SK-N-SH treated with all-trans-retinoic acid at 6 μM for 48 hours (cell line): Measurements from ENCODE around the gene AMPH.

Experiments used
- ATAC-seq: fragments of 200-7000 bp; cut with Tn5 transposase; 3 replicates; pipeline ENCODE4 v1.9.1; 2020; ENCODE audit warnings: mild to moderate bottlenecking, moderate library complexity
- ARNTL ChIP-seq: fragments of 450-650 bp; formaldehyde crosslinking; IDR thresholded peaks from 2 replicates; pipeline ENCODE4 v1.5.0; 2020; ENCODE audit warnings: low read depth, mild to moderate bottlenecking, moderate library complexity, borderline replicate concordance
- BACH2 ChIP-seq: fragments of 250-450 bp; sonication (Bioruptor Pico); IDR thresholded peaks from 2 replicates; pipeline ENCODE4 v1.9.0; 2021; ENCODE audit warnings: mild to moderate bottlenecking, borderline replicate concordance
- CREB5 ChIP-seq: fragments of 250-450 bp; sonication (Bioruptor Pico); IDR thresholded peaks from 2 replicates; pipeline ENCODE4 v1.5.1; 2020; ENCODE audit warnings: low read depth, mild to moderate bottlenecking, moderate library complexity
- CSDC2 ChIP-seq: fragments of 250-450 bp; sonication (Bioruptor Pico); IDR thresholded peaks from 2 replicates; pipeline ENCODE4 v1.5.0; 2020; ENCODE audit warnings: mild to moderate bottlenecking, moderate library complexity
- CSRNP3 ChIP-seq: fragments of 250-450 bp; sonication (Bioruptor Pico); IDR thresholded peaks from 2 replicates; pipeline ENCODE4 v1.5.1; 2021; ENCODE audit warnings: mild to moderate bottlenecking, moderate library complexity
- ESRRG ChIP-seq: fragments of 250-450 bp; sonication (Bioruptor Pico); IDR thresholded peaks from 2 replicates; pipeline ENCODE4 v1.6.1; 2021; ENCODE audit warnings: mild to moderate bottlenecking
- GLIS3 ChIP-seq: fragments of 250-450 bp; sonication (Bioruptor Pico); IDR thresholded peaks from 2 replicates; pipeline ENCODE4 v1.5.0; 2020; ENCODE audit warnings: mild to moderate bottlenecking, moderate library complexity
- ISL1 ChIP-seq: fragments of 250-450 bp; sonication (Bioruptor Pico); IDR thresholded peaks from 2 replicates; pipeline ENCODE4 v2.1.2; 2022; ENCODE audit warnings: mild to moderate bottlenecking, moderate library complexity
- OSR1 ChIP-seq: fragments of 250-450 bp; sonication (Bioruptor Pico); IDR thresholded peaks from 2 replicates; pipeline ENCODE4 v1.8.0; 2022; ENCODE audit warnings: moderate library complexity, mild to moderate bottlenecking, inconsistent platforms
- POU6F1 ChIP-seq: fragments of 250-450 bp; sonication (Bioruptor Pico); IDR thresholded peaks from 2 replicates; pipeline ENCODE4 v1.8.0; 2021; ENCODE audit warnings: low read depth, mild to moderate bottlenecking, moderate library complexity, borderline replicate concordance
- PPARA ChIP-seq: fragments of 250-450 bp; sonication (Bioruptor Pico); IDR thresholded peaks from 2 replicates; pipeline ENCODE4 v1.5.0; 2020; ENCODE audit warnings: mild to moderate bottlenecking, borderline replicate concordance
- RARB ChIP-seq: fragments of 250-450 bp; sonication (Bioruptor Pico); IDR thresholded peaks from 2 replicates; pipeline ENCODE4 v1.8.0; 2021; ENCODE audit warnings: mild to moderate bottlenecking, moderate library complexity
- SNAI2 ChIP-seq: fragments of 250-450 bp; sonication (Bioruptor Pico); IDR thresholded peaks from 2 replicates; pipeline ENCODE4 v1.5.0; 2020; ENCODE audit warnings: mild to moderate bottlenecking, moderate library complexity
- TCF4 ChIP-seq: fragments of 250-450 bp; sonication (Bioruptor Pico); IDR thresholded peaks from 2 replicates; pipeline ENCODE4 v1.8.0; 2021; ENCODE audit warnings: mild to moderate bottlenecking, moderate library complexity, borderline replicate concordance
- TOX ChIP-seq: fragments of 250-450 bp; sonication (Bioruptor Pico); IDR thresholded peaks from 2 replicates; pipeline ENCODE4 v1.8.0; 2021; ENCODE audit warnings: mild to moderate bottlenecking, moderate library complexity, borderline replicate concordance
- TSHZ2 ChIP-seq: fragments of 250-450 bp; sonication (Bioruptor Pico); IDR thresholded peaks from 2 replicates; pipeline ENCODE4 v1.5.0; 2020; ENCODE audit warnings: mild to moderate bottlenecking, moderate library complexity
- ZC3H10 ChIP-seq: fragments of 250-450 bp; sonication (Bioruptor Pico); IDR thresholded peaks from 2 replicates; pipeline ENCODE4 v1.5.1; 2021; ENCODE audit warnings: mild to moderate bottlenecking, moderate library complexity
- ZFP3 ChIP-seq: fragments of 250-450 bp; sonication (Bioruptor Pico); IDR thresholded peaks from 2 replicates; pipeline ENCODE4 v1.5.0; 2020; ENCODE audit warnings: mild to moderate bottlenecking, moderate library complexity
- ZFP30 ChIP-seq: fragments of 450-650 bp; formaldehyde crosslinking; IDR thresholded peaks from 2 replicates; pipeline ENCODE4 v1.5.0; 2022; ENCODE audit warnings: mild to moderate bottlenecking, moderate library complexity
- ZNF565 ChIP-seq: fragments of 450-650 bp; formaldehyde crosslinking; conservative IDR thresholded peaks from 2 replicates; pipeline ENCODE4 v1.5.0; 2020; ENCODE audit warnings: low read depth, mild to moderate bottlenecking, moderate library complexity
- ZNF70 ChIP-seq: fragments of 450-650 bp; formaldehyde crosslinking; IDR thresholded peaks from 2 replicates; pipeline ENCODE4 v1.5.0; 2020; ENCODE audit warnings: mild to moderate bottlenecking, moderate library complexity
- ZNF8 ChIP-seq: fragments of 450-650 bp; formaldehyde crosslinking; IDR thresholded peaks from 2 replicates; pipeline ENCODE4 v1.5.0; 2020; ENCODE audit warnings: mild to moderate bottlenecking, moderate library complexity

The AMPH gene

GRCh38 chr7:38465956-38466355 is 165.2 kb downstream of the AMPH start:
- no peak for TF ChIP-seq CSRNP3 (CRISPR knock-in tag)
- no peak for TF ChIP-seq OSR1 (CRISPR knock-in tag)
- TF ChIP-seq BACH2 (CRISPR knock-in tag) = no peak
- TF ChIP-seq ZC3H10 (CRISPR knock-in tag) = no peak
- no peak for TF ChIP-seq ZNF70 (CRISPR knock-in tag)
- ATAC-seq = no peak

GRCh38 chr7:38463277-38464225 is 167.6 kb downstream of the AMPH start:
- ATAC-seq = no peak
- TF ChIP-seq RARB = no peak
- TF ChIP-seq GLIS3 = no peak
- TF ChIP-seq ZNF565 (CRISPR knock-in tag) = no peak
- no peak for TF ChIP-seq ISL1 (CRISPR knock-in tag)
- TF ChIP-seq CREB5 (CRISPR knock-in tag) = no peak
- no peak for TF ChIP-seq ZNF70 (CRISPR knock-in tag)
- no peak for TF ChIP-seq POU6F1 (CRISPR knock-in tag)
- TF ChIP-seq, all 23 proteins: peak for 0

- no peak for ATAC-seq
- TF ChIP-seq GLIS3 (no peak), TCF4 (CRISPR knock-in tag) (no peak), RARB (no peak), TOX (CRISPR knock-in tag) (no peak), ZFP3 (CRISPR knock-in tag) (no peak), OSR1 (CRISPR knock-in tag) (no peak), BACH2 (CRISPR knock-in tag) (no peak), CSDC2 (no peak), ARNTL (CRISPR knock-in tag) (no peak), ZFP30 (CRISPR knock-in tag) (no peak), ISL1 (CRISPR knock-in tag) (no peak), SNAI2 (CRISPR knock-in tag) (no peak)
Measured at GRCh38 chr7:38462819-38463218, 168.4 kb downstream of the AMPH start.

- no peak for ATAC-seq
- no peak for TF ChIP-seq POU6F1 (CRISPR knock-in tag)
- no peak for TF ChIP-seq TSHZ2 (CRISPR knock-in tag)
- no peak for TF ChIP-seq ESRRG
- no peak for TF ChIP-seq CREB5 (CRISPR knock-in tag)
- no peak for TF ChIP-seq ZNF565 (CRISPR knock-in tag)
- no peak for TF ChIP-seq ZFP3 (CRISPR knock-in tag)
- TF ChIP-seq ARNTL (CRISPR knock-in tag) = no peak
- TF ChIP-seq CSDC2 = no peak
- TF ChIP-seq ZNF8 (CRISPR knock-in tag) = no peak
- TF ChIP-seq SNAI2 (CRISPR knock-in tag) = no peak
- no peak for TF ChIP-seq PPARA
Measured at GRCh38 chr7:38461887-38462286, 169.3 kb downstream of the AMPH start.
